HG03280 (cell line): ENCODE results near the gene SLC13A3.

ENCODE experiments used
- ATAC-seq: cut with Tn5 transposase; IDR thresholded peaks from one replicate; pipeline ENCODE4 v1.9.1; 2021; ENCODE audit warnings: mild to moderate bottlenecking, moderate library complexity; ENCODE audit not compliant: unreplicated experiment

The SLC13A3 gene

GRCh38 chr20:46545077-46545826 is 106.0 kb downstream of the SLC13A3 start:
- ATAC-seq: no peak

GRCh38 chr20:46544576-46544975 is 106.7 kb downstream of the SLC13A3 start:
- no peak for ATAC-seq

GRCh38 chr20:46543959-46544358 is 107.3 kb downstream of the SLC13A3 start:
- no peak for ATAC-seq

- no peak for ATAC-seq
These were observed 108.2 kb downstream of the SLC13A3 start for GRCh38 chr20:46543033-46543432.

- ATAC-seq: no peak
These were observed 109.9 kb downstream of the SLC13A3 start for GRCh38 chr20:46541229-46541935.

GRCh38 chr20:46539113-46539512 is 112.1 kb downstream of the SLC13A3 start:
- ATAC-seq: no peak

GRCh38 chr20:46530640-46531039 is 120.6 kb downstream of the SLC13A3 start:
- ATAC-seq: no peak

- ATAC-seq: no peak
These were observed 127.4 kb downstream of the SLC13A3 start for GRCh38 chr20:46523696-46524328.

- ATAC-seq: no peak
These were observed 128.2 kb downstream of the SLC13A3 start for GRCh38 chr20:46523108-46523507.

GRCh38 chr20:46520976-46521579 is 130.2 kb downstream of the SLC13A3 start:
- ATAC-seq: no peak

- ATAC-seq: no peak
These were observed 130.7 kb downstream of the SLC13A3 start for GRCh38 chr20:46520540-46520939.

- no peak for ATAC-seq
These were observed 131.7 kb downstream of the SLC13A3 start for GRCh38 chr20:46519471-46520068.

- no peak for ATAC-seq
These were observed 138.1 kb downstream of the SLC13A3 start, which contains the start of gene ZNF334 for GRCh38 chr20:46512943-46513844. Gene ZNF334 (minus strand): TSS chr20:46513559. CDS start chr20:46512102, 1,457 bp downstream.

- no peak for ATAC-seq
These were observed 141.7 kb downstream of the SLC13A3 start for GRCh38 chr20:46509523-46509922.
